HCT116 (cell line): Measurements from ENCODE around the gene MEG3. TPM values are rescaled to one million over a fixed set of nuclear protein-coding genes. Genes with fewer than 3 reads are reported as not detected.

ENCODE experiments used
- ATAC-seq: fragments of 200-7000 bp; cut with Tn5 transposase; 2 replicates; pipeline ENCODE4 v1.9.1; 2020; ENCODE audit warnings: mild to moderate bottlenecking, moderate library complexity
- BruUV-seq: library from RNA; stranded (reverse); fragments of 400-500 nt; replicated peaks from 2 replicates; lab custom pipeline; 2021; lab: Mats Ljungman, UMichigan
- CTCF ChIA-PET: fragments of 300-600 bp; sonication (Branson Sonifier 250); formaldehyde crosslinking; loops from one replicate; lab custom pipeline; 2021; ENCODE audit warnings: antibody characterized with exemption; lab: Charles Lee
- POLR2A ChIA-PET: fragments of 300-600, 350-600 bp; sonication (Branson Sonifier 250); formaldehyde crosslinking; loops from one replicate; lab custom pipeline; 2021; ENCODE audit warnings: antibody characterized with exemption; lab: Charles Lee
- RAD21 ChIA-PET, 2 experiments: fragments of 300-600 bp; sonication (Branson Sonifier 250); formaldehyde crosslinking; loops; one replicate each; lab custom pipeline; 2023; ENCODE audit warnings: low total read pairs in 2 of 2; ENCODE audit not compliant: uncharacterized antibody in 2 of 2, unreplicated experiment in 2 of 2, low non-redundant PET in 1 of 2; lab: Charles Lee
- DNase-seq: peaks from one replicate; pipeline ENCODE4 v3.0.0-alpha.2; 2010; ENCODE audit warnings: low read depth, low spot score
- H2AFZ ChIP-seq: fragments of 200-600 bp; shearing (Covaris generic), sonication (generic); 2 replicates; pipeline ENCODE4 v1.6.1; 2017; ENCODE audit warnings: low read depth, mixed run types, mixed read lengths, antibody characterized with exemption, low read length; ENCODE audit not compliant: poor library complexity, severe bottlenecking
- H3K27ac ChIP-seq: 2 replicates; pipeline ENCODE4 v1.5.1; 2012; ENCODE audit warnings: low read depth, low read length
- H3K27me3 ChIP-seq: fragments of 200-600 bp; sonication (generic); 2 replicates; pipeline ENCODE4 v1.6.1; 2016; ENCODE audit warnings: mixed run types, low read length, mixed read lengths; ENCODE audit not compliant: insufficient read depth
- H3K36me3 ChIP-seq, 2 experiments: fragments of 200-500 bp in 1 of 2; fragments of 200-600 bp in 1 of 2; sonication (Bioruptor generic) in 1 of 2; sonication (generic) in 1 of 2; 2 replicates each; pipeline versions ENCODE4 v1.5.1 to v1.6.1; 2014 to 2016; ENCODE audit warnings: low read length in 2 of 2, inconsistent platforms in 1 of 2, mixed read lengths in 1 of 2, mixed run types in 1 of 2; ENCODE audit not compliant: insufficient read depth in 2 of 2, control insufficient read depth in 1 of 2
- H3K4me1 ChIP-seq, 2 experiments: fragments of 200-600 bp in 1 of 2; sonication (generic) in 1 of 2; 2 replicates each; pipeline versions ENCODE4 v1.5.1 to v1.6.1; 2012 to 2017; ENCODE audit warnings: low read length in 2 of 2, inconsistent platforms in 1 of 2, mild to moderate bottlenecking in 1 of 2, mixed read lengths in 1 of 2, mixed run types in 1 of 2, moderate library complexity in 1 of 2; ENCODE audit not compliant: insufficient read depth in 2 of 2, control insufficient read depth in 1 of 2
- H3K4me2 ChIP-seq: fragments of 200-600 bp; sonication (generic); 2 replicates; pipeline ENCODE4 v1.6.1; 2017; ENCODE audit warnings: mixed run types, low read length, mixed read lengths
- H3K4me3 ChIP-seq, 2 experiments: fragments of 200-600 bp in 1 of 2; sonication (generic) in 1 of 2; replicated peaks in 1 of 2; 2 replicates each; pipeline ENCODE4 v1.5.1; 2011 to 2016; ENCODE audit warnings: low read length in 2 of 2, control low read depth in 1 of 2, low read depth in 1 of 2, mild to moderate bottlenecking in 1 of 2, mixed read lengths in 1 of 2, mixed run types in 1 of 2
- H3K79me2 ChIP-seq: fragments of 200-600 bp; sonication (generic); 2 replicates; pipeline ENCODE4 v1.6.1; 2017; ENCODE audit warnings: mild to moderate bottlenecking, mixed run types, low read length, moderate library complexity, mixed read lengths; ENCODE audit not compliant: insufficient read depth
- H3K9ac ChIP-seq: fragments of 200-600 bp; sonication (generic); 2 replicates; pipeline ENCODE4 v1.6.1; 2016; ENCODE audit warnings: low read length, mixed read lengths
- H3K9me2 ChIP-seq: fragments of 200-600 bp; sonication (generic), shearing (Covaris generic); 2 replicates; pipeline ENCODE4 v1.6.1; 2017; ENCODE audit warnings: mixed run types, mild to moderate bottlenecking, moderate library complexity; ENCODE audit not compliant: insufficient read depth
- H3K9me3 ChIP-seq, 2 experiments: fragments of 200-500 bp in 1 of 2; fragments of 200-600 bp in 1 of 2; sonication (Bioruptor generic) in 1 of 2; sonication (generic) in 1 of 2; 2 replicates each; pipeline ENCODE4 v1.6.1; 2014 to 2017; ENCODE audit warnings: low read length in 2 of 2, mixed read lengths in 2 of 2, inconsistent platforms in 1 of 2, low read depth in 1 of 2, mild to moderate bottlenecking in 1 of 2, mixed run types in 1 of 2, moderate library complexity in 1 of 2; ENCODE audit not compliant: control insufficient read depth in 1 of 2, insufficient read depth in 1 of 2
- H4K20me1 ChIP-seq: fragments of 200-600 bp; sonication (generic), shearing (Covaris generic); 2 replicates; pipeline ENCODE4 v1.6.1; 2017; ENCODE audit warnings: mixed run types, mild to moderate bottlenecking, moderate library complexity; ENCODE audit not compliant: insufficient read depth
- CBX3 ChIP-seq: IDR thresholded peaks from 2 replicates; pipeline ENCODE4 v1.6.1; 2012; ENCODE audit warnings: low read depth
- CEBPB ChIP-seq: IDR thresholded peaks from 2 replicates; pipeline ENCODE4 v1.6.1; 2012; ENCODE audit warnings: low read depth
- EGR1 ChIP-seq: IDR thresholded peaks from 2 replicates; pipeline ENCODE4 v1.6.1; 2012; ENCODE audit warnings: low read depth
- ELF1 ChIP-seq: IDR thresholded peaks from 2 replicates; pipeline ENCODE4 v1.6.1; 2012; ENCODE audit warnings: low read depth, borderline replicate concordance
- EZH2 ChIP-seq: fragments of 200-600 bp; sonication (generic); IDR thresholded peaks from 2 replicates; pipeline ENCODE4 v1.6.1; 2017; ENCODE audit warnings: antibody characterized with exemption, mixed run types
- FOSL1 ChIP-seq: IDR thresholded peaks from 2 replicates; pipeline ENCODE4 v1.6.1; 2012; ENCODE audit warnings: low read depth
- JUND ChIP-seq: IDR thresholded peaks from 2 replicates; pipeline ENCODE4 v1.6.1; 2012
- POLR2A ChIP-seq: IDR thresholded peaks from 2 replicates; pipeline ENCODE4 v1.7.0; 2011; ENCODE audit warnings: borderline replicate concordance; ENCODE audit not compliant: insufficient read depth, insufficient read length; ENCODE audit errors: extremely low read depth
- SP1 ChIP-seq: IDR thresholded peaks from 2 replicates; pipeline ENCODE4 v1.6.1; 2012; ENCODE audit warnings: low read depth
- TCF7L2 ChIP-seq: IDR thresholded peaks from 2 replicates; pipeline ENCODE4 v1.7.0; 2011; ENCODE audit warnings: borderline replicate concordance, inconsistent platforms; ENCODE audit not compliant: insufficient read depth, insufficient read length; ENCODE audit errors: extremely low read depth
- ZNF274 ChIP-seq: fragments of 200-500 bp; sonication (Bioruptor generic); IDR thresholded peaks from 2 replicates; pipeline ENCODE4 v1.6.1; 2014; ENCODE audit warnings: mild to moderate bottlenecking, low read depth, low read length, inconsistent platforms
- intact Hi-C: fragments of 100-400 bp; cut with micrococcal nuclease; formaldehyde crosslinking; loops from 2 replicates; pipeline ENCODE4 v1.10.0; 2022
- total RNA-seq: library from RNA; stranded (reverse); gene quantifications from one replicate; pipeline ENCODE4 v1.2.1, GENCODE V29; 2021; ENCODE audit not compliant: unreplicated experiment
- TF ChIP-seq, protein P1 (sequence below): IDR thresholded peaks from 2 replicates; pipeline ENCODE4 v1.6.1; 2012
- TF ChIP-seq, protein P2 (sequence below): IDR thresholded peaks from 2 replicates; pipeline ENCODE4 v1.6.1; 2011; ENCODE audit warnings: mild to moderate bottlenecking, low read length, moderate library complexity; ENCODE audit not compliant: insufficient replicate concordance; ENCODE audit errors: extremely low read depth
- TF ChIP-seq, protein P3 (sequence below): IDR thresholded peaks from 2 replicates; pipeline ENCODE4 v1.6.1; 2012; ENCODE audit warnings: low read depth
- TF ChIP-seq, protein P4 (sequence below), 3 experiments: fragments of 200-600 bp in 1 of 3; sonication (generic) in 1 of 3; IDR thresholded peaks in 2 of 3; conservative IDR thresholded peaks in 1 of 3; 2 replicates each; pipeline ENCODE4 v1.5.1; 2012 to 2017; ENCODE audit warnings: low read depth in 2 of 3, low read length in 2 of 3, antibody characterized with exemption in 1 of 3, borderline replicate concordance in 1 of 3, control low read depth in 1 of 3, mild to moderate bottlenecking in 1 of 3, mixed read lengths in 1 of 3, mixed run types in 1 of 3, moderate library complexity in 1 of 3; ENCODE audit not compliant: insufficient read depth in 1 of 3

The MEG3 gene
- total RNA-seq, 1 experiment from 2014 or later: 2.5 TPM

DNA sequence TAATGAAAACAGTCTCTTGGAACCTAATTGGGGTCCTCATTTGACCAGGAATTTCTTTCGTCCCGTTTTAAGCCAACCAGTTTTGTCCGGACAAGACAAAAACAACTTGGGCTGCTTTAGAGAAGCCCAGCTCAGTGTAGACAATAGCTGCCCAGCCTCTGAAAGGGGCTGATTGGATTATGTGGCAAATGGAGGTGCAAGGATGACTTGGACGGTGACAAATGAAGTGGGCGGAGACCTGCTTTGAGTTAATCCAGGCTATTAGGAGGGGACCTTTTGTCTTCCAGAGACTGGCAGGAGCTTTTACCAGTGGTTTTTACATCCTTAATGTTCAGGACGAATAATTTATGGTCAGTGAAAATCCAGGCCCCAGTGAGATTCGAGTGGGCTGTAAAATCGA lies 4.8 kb downstream of the MEG3 start:
- Histone ChIP-seq H3K27ac (no peak overlapping the region), H3K9me3 (no peaks in the 10 kb centered on the region; a peak in 1 of 4 replicates), H3K79me2 (no peaks in the 10 kb centered on the region), H4K20me1 (no peaks in the 10 kb centered on the region), H3K4me3 (no peak overlapping the region), H3K9ac (no peak overlapping the region), H2AFZ (no peak overlapping the region), H3K9me2 (no peaks in the 10 kb centered on the region), H3K27me3 (no peaks in the 10 kb centered on the region), H3K4me1 (no peaks in the 10 kb centered on the region), H3K4me2 (no peak overlapping the region), H3K36me3 (no peaks in the 10 kb centered on the region)
- intact Hi-C loops: no loop called here
- ChIA-PET POLR2A (no interaction called here), RAD21 (no interaction called here), CTCF (no interaction called here)
- no peak for ATAC-seq
- no TSS peak for BruUV-seq
- no peak for DNase-seq
- TF ChIP-seq, protein P1, sequence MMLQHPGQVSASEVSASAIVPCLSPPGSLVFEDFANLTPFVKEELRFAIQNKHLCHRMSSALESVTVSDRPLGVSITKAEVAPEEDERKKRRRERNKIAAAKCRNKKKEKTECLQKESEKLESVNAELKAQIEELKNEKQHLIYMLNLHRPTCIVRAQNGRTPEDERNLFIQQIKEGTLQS: no peak
- TF ChIP-seq SP1 (no peak), POLR2A (no peak), JUND (no peak), EGR1 (no peak), EZH2 (no peak), ELF1 (no peak), ZNF274 (no peak), CBX3 (no peak), TCF7L2 (no peak), FOSL1 (no peak), CEBPB (no peak)
- TF ChIP-seq, protein P2, sequence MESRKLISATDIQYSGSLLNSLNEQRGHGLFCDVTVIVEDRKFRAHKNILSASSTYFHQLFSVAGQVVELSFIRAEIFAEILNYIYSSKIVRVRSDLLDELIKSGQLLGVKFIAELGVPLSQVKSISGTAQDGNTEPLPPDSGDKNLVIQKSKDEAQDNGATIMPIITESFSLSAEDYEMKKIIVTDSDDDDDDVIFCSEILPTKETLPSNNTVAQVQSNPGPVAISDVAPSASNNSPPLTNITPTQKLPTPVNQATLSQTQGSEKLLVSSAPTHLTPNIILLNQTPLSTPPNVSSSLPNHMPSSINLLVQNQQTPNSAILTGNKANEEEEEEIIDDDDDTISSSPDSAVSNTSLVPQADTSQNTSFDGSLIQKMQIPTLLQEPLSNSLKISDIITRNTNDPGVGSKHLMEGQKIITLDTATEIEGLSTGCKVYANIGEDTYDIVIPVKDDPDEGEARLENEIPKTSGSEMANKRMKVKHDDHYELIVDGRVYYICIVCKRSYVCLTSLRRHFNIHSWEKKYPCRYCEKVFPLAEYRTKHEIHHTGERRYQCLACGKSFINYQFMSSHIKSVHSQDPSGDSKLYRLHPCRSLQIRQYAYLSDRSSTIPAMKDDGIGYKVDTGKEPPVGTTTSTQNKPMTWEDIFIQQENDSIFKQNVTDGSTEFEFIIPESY: no peak
- TF ChIP-seq, protein P3, sequence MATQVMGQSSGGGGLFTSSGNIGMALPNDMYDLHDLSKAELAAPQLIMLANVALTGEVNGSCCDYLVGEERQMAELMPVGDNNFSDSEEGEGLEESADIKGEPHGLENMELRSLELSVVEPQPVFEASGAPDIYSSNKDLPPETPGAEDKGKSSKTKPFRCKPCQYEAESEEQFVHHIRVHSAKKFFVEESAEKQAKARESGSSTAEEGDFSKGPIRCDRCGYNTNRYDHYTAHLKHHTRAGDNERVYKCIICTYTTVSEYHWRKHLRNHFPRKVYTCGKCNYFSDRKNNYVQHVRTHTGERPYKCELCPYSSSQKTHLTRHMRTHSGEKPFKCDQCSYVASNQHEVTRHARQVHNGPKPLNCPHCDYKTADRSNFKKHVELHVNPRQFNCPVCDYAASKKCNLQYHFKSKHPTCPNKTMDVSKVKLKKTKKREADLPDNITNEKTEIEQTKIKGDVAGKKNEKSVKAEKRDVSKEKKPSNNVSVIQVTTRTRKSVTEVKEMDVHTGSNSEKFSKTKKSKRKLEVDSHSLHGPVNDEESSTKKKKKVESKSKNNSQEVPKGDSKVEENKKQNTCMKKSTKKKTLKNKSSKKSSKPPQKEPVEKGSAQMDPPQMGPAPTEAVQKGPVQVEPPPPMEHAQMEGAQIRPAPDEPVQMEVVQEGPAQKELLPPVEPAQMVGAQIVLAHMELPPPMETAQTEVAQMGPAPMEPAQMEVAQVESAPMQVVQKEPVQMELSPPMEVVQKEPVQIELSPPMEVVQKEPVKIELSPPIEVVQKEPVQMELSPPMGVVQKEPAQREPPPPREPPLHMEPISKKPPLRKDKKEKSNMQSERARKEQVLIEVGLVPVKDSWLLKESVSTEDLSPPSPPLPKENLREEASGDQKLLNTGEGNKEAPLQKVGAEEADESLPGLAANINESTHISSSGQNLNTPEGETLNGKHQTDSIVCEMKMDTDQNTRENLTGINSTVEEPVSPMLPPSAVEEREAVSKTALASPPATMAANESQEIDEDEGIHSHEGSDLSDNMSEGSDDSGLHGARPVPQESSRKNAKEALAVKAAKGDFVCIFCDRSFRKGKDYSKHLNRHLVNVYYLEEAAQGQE: no peak
- TF ChIP-seq, protein P4, sequence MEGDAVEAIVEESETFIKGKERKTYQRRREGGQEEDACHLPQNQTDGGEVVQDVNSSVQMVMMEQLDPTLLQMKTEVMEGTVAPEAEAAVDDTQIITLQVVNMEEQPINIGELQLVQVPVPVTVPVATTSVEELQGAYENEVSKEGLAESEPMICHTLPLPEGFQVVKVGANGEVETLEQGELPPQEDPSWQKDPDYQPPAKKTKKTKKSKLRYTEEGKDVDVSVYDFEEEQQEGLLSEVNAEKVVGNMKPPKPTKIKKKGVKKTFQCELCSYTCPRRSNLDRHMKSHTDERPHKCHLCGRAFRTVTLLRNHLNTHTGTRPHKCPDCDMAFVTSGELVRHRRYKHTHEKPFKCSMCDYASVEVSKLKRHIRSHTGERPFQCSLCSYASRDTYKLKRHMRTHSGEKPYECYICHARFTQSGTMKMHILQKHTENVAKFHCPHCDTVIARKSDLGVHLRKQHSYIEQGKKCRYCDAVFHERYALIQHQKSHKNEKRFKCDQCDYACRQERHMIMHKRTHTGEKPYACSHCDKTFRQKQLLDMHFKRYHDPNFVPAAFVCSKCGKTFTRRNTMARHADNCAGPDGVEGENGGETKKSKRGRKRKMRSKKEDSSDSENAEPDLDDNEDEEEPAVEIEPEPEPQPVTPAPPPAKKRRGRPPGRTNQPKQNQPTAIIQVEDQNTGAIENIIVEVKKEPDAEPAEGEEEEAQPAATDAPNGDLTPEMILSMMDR (IDR thresholded peaks at IDR 0.05 in 2 of 3, conservative IDR thresholded peaks at IDR 0.05 in 1 of 3; ENCODE audit: borderline replicate concordance in 1 of 3, insufficient read depth in 1 of 3, low read depth in 2 of 3, low read length in 2 of 3): no peak
